ENCODE data around the gene STAC2.

STAC2 gene

GRCh38 chr17:39209317-39210092, 16.2 kb downstream of the STAC2 start:
- no peak overlapping the region for H3K4me3 ChIP-seq (ENCODE audit: low read depth, low read length)
- TF ChIP-seq CTCF (IDR thresholded peaks at IDR 0.05; ENCODE audit: control insufficient read depth, extremely low read depth, insufficient read depth), result no peak
- DNase-seq (ENCODE audit: low read depth), result peak; percentile 43

- TF ChIP-seq CTCF (IDR thresholded peaks at IDR 0.05; ENCODE audit: control insufficient read depth, extremely low read depth, insufficient read depth), result no peak
- DNase-seq (ENCODE audit: low read depth), result no peak
- no peak overlapping the region for H3K4me3 ChIP-seq (ENCODE audit: low read depth, low read length)
These were observed 16.9 kb downstream of the STAC2 start for GRCh38 chr17:39208893-39209292.

GRCh38 chr17:39208136-39208535, 17.6 kb downstream of the STAC2 start:
- DNase-seq (ENCODE audit: low read depth), result no peak
- H3K4me3 ChIP-seq (ENCODE audit: low read depth, low read length), result no peak overlapping the region
- TF ChIP-seq CTCF (IDR thresholded peaks at IDR 0.05; ENCODE audit: control insufficient read depth, extremely low read depth, insufficient read depth), result no peak

- H3K4me3 ChIP-seq (ENCODE audit: low read depth, low read length), result no peak overlapping the region
- DNase-seq (ENCODE audit: low read depth), result no peak
- TF ChIP-seq CTCF (IDR thresholded peaks at IDR 0.05; ENCODE audit: control insufficient read depth, extremely low read depth, insufficient read depth), result no peak
These were observed 20.6 kb downstream of the STAC2 start for GRCh38 chr17:39205112-39205526.

- no peak for DNase-seq (ENCODE audit: low read depth)
- TF ChIP-seq CTCF (IDR thresholded peaks at IDR 0.05; ENCODE audit: control insufficient read depth, extremely low read depth, insufficient read depth), result no peak
- H3K4me3 ChIP-seq (ENCODE audit: low read depth, low read length), result no peak overlapping the region
These were observed 21.5 kb downstream of the STAC2 start for GRCh38 chr17:39204245-39204644.

GRCh38 chr17:39200957-39201510, 24.7 kb downstream of the STAC2 start:
- DNase-seq (ENCODE audit: low read depth), result no peak
- H3K4me3 ChIP-seq (ENCODE audit: low read depth, low read length), result peak overlapping the region; percentile 92
- TF ChIP-seq CTCF (IDR thresholded peaks at IDR 0.05; ENCODE audit: control insufficient read depth, extremely low read depth, insufficient read depth), result no peak
